Chondrocyte (in vitro differentiated cells): ENCODE measurements around the gene KAZALD1. TPM values are rescaled to one million over a fixed set of nuclear protein-coding genes. Genes with fewer than 3 reads are reported as not detected.
A peak's percentile ranks its signal among the peaks of the same experiment; 100 is the strongest.

Experiments used
- DNase-seq: peaks from one replicate; pipeline ENCODE4 v3.0.0; 2021; ENCODE audit warnings: mixed read lengths, low spot score
- H3K27ac Mint-ChIP-seq: one replicate; pipeline ENCODE4 v1.8.0; 2021; ENCODE audit warnings: mild to moderate bottlenecking, moderate library complexity, mixed read lengths; ENCODE audit not compliant: unreplicated experiment
- H3K27me3 Mint-ChIP-seq: 2 replicates; pipeline ENCODE4 v1.8.0; 2021; ENCODE audit warnings: low read depth, mixed read lengths
- H3K36me3 Mint-ChIP-seq: 2 replicates; pipeline ENCODE4 v1.8.0; 2021; ENCODE audit warnings: low read depth, mixed read lengths
- H3K4me1 Mint-ChIP-seq: 2 replicates; pipeline ENCODE4 v1.8.0; 2021; ENCODE audit warnings: low read depth, mild to moderate bottlenecking, mixed read lengths
- H3K4me3 Mint-ChIP-seq: one replicate; pipeline ENCODE4 v1.8.0; 2021; ENCODE audit warnings: mild to moderate bottlenecking, moderate library complexity, mixed read lengths; ENCODE audit not compliant: unreplicated experiment
- H3K9me3 Mint-ChIP-seq: 2 replicates; pipeline ENCODE4 v1.8.0; 2021; ENCODE audit warnings: low read depth, mixed read lengths
- total RNA-seq: library from RNA; stranded (reverse); gene quantifications from 3 replicates; pipeline ENCODE4 v1.2.1, GENCODE V29; 2021
- TF ChIP-seq, protein P1 (sequence below): fragments of 200-600 bp; sonication (generic); IDR thresholded peaks from 2 replicates; pipeline ENCODE4 v1.5.0; 2021; ENCODE audit warnings: antibody characterized with exemption, mild to moderate bottlenecking, moderate library complexity

KAZALD1 gene
- total RNA-seq, 1 donor from 2014 or later, result 18.9 TPM

DNA sequence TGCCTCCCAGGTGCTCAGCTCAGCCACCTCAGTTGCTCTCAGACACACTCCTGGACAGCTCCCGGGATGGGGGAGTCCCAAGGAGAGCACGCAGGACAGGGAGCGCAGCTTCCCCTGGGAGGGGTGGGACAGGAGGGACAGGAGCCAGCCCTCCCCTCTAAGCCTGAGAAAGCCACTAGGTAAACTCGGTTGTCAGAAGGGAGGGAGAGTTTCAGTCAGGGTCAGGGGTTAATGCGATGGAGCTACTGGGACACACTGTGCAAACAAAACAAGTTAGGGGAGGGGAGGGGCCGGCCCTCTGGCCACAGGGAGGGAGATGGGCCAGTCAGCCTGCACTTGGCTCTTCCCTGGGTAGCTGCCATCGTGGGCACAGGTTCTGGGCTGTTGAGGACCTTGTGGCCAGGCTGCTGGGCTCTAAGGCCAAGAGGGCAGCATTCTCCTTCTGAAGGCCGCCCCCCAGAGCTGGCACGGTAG lies 31.1 kb downstream of the KAZALD1 start:
- Mint-ChIP-seq H3K9me3 (no peaks in the 10 kb centered on the region), H3K4me3 (no peak overlapping the region), H3K27ac (no peak overlapping the region), H3K36me3 (no peaks in the 10 kb centered on the region), H3K27me3 (peaks cover 30% of the 10 kb centered on the region), H3K4me1 (peaks cover 8% of the 10 kb centered on the region)
- no peak for DNase-seq
- TF ChIP-seq, protein P1, sequence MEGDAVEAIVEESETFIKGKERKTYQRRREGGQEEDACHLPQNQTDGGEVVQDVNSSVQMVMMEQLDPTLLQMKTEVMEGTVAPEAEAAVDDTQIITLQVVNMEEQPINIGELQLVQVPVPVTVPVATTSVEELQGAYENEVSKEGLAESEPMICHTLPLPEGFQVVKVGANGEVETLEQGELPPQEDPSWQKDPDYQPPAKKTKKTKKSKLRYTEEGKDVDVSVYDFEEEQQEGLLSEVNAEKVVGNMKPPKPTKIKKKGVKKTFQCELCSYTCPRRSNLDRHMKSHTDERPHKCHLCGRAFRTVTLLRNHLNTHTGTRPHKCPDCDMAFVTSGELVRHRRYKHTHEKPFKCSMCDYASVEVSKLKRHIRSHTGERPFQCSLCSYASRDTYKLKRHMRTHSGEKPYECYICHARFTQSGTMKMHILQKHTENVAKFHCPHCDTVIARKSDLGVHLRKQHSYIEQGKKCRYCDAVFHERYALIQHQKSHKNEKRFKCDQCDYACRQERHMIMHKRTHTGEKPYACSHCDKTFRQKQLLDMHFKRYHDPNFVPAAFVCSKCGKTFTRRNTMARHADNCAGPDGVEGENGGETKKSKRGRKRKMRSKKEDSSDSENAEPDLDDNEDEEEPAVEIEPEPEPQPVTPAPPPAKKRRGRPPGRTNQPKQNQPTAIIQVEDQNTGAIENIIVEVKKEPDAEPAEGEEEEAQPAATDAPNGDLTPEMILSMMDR, result no peak

DNA sequence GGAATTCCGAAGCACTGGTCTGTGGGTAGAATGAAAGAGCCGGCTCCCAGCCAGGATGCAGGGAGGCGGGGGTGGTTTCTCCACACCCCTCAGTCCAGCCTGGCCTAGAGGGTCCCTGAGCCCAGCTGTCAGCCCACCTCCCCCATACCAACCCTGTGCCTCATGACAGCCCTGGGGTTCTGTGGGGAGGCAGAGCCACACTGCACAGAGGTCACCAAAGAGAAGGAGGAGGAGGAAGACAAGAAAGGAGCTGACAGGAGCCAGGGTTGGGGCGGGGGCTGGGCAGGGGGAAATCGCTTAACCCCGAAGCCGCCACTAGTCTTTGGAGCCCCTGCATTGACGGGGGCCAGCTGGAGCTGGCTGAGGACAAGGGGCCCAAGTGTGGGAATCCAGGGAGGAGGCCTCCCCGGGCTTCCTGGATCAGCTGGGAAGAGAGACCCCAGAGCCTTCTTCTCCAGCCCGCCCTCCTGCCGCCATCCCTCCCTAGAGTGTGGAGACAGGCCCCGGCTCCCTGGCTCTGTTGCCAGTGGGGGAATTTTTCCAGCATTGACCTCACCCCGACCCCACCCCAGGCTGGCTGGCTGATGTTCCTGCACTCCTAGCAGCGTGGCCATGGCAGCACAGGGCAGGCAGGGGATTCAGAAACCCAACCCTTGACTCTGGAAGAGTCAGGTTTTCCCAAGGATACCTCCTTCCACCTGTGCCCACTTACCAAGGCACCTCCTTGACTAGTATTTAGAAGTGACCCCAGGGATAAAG lies 32.5 kb downstream of the KAZALD1 start:
- H3K27me3 Mint-ChIP-seq, result peaks cover 23% of the 10 kb centered on the region

DNA sequence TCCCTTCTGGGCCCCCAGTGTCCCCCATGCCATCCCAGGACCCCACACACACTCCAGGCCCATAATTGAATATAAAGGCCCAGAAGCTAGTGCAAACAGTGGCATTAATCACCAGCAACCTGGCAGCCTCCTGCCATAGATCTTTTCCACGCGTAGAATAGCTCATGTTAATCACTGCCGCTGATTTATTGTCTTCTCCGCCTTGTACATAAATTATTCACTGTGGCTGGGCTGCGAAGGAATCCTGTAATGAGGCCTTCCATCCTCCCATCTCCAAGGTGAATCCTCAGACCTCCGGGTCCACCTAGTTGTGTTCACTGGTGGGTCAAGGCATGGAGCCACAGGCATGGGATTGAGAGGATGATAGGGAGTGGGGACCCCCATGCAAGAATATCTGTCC lies 33.2 kb downstream of the KAZALD1 start:
- Mint-ChIP-seq H3K27ac (no peak overlapping the region), H3K27me3 (peaks cover 30% of the 10 kb centered on the region), H3K4me3 (no peak overlapping the region), H3K9me3 (no peaks in the 10 kb centered on the region), H3K4me1 (peaks cover 8% of the 10 kb centered on the region), H3K36me3 (no peaks in the 10 kb centered on the region)
- DNase-seq, result no peak
- TF ChIP-seq, protein P1, result no peak

More for the DNA sequence above, 32.5 kb downstream of the KAZALD1 start:
- H3K4me3 Mint-ChIP-seq, result no peak overlapping the region
- no peaks in the 10 kb centered on the region for H3K9me3 Mint-ChIP-seq
- no peaks in the 10 kb centered on the region for H3K36me3 Mint-ChIP-seq
- no peak overlapping the region for H3K27ac Mint-ChIP-seq
- H3K4me1 Mint-ChIP-seq, result peaks cover 8% of the 10 kb centered on the region
- no peak for DNase-seq
- TF ChIP-seq, protein P1, result no peak

DNA sequence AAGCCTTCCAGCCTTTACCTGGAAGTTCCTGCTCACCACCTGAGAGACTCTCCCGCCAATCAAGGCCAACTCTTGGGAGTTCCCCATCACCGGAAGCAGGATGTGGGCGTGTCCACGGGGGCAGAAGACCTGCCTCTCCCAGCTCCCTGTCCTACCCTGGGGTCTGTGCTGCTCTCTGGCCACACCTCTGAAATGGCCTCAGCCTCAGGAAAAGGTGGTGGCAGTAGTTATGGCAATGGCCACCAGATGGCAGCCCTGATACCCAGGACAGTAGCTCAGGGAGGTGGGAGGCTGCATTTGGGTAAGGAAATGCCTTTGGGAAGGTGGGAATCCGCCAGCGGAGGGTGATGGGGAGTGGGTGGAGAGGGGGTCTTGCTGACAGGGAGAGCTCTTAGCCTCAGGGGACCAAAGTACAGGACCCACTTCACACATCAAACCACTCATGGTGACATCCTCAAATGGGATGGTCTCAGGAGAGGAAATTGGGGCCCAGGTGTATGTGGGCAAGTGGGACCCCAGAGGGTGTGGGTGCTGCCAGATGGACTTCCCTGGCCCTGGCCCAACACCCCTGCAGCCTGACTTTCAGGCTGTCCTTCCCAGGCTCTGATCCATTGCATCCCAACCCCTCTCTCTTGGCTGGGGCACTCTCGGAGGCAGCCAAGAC lies 33.9 kb downstream of the KAZALD1 start:
- H3K4me1 Mint-ChIP-seq, result peaks cover 8% of the 10 kb centered on the region
- no peak overlapping the region for H3K27ac Mint-ChIP-seq
- H3K4me3 Mint-ChIP-seq, result no peak overlapping the region
- no peaks in the 10 kb centered on the region for H3K9me3 Mint-ChIP-seq
- H3K36me3 Mint-ChIP-seq, result no peaks in the 10 kb centered on the region
- DNase-seq, result no peak
- TF ChIP-seq, protein P1, result peak; percentile 90
- H3K27me3 Mint-ChIP-seq, result peaks cover 33% of the 10 kb centered on the region

DNA sequence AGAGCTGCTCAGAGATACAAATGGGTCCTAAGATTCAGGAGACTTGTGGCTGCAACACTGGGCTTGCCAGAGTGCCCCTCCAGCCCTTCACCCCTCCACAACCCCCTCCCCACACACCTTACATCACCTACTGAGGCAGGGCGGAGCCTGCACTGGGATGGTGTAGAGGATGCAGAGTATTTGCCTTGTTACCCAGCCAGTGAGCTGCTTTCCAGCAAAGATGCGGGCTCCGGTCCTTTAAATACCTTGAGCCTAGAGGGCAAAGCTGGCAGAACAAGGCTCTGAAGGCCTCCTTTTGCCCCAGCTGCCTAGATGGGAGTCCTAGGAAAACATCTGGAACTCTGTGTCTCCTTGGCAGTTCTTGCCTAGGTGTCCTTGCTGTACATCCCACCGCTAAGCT lies 34.6 kb downstream of the KAZALD1 start:
- Mint-ChIP-seq H3K27ac (no peak overlapping the region), H3K4me3 (no peak overlapping the region), H3K27me3 (peaks cover 31% of the 10 kb centered on the region)

More for the DNA sequence above, 34.6 kb downstream of the KAZALD1 start:
- Mint-ChIP-seq H3K4me1 (peaks cover 8% of the 10 kb centered on the region), H3K9me3 (no peaks in the 10 kb centered on the region), H3K36me3 (no peaks in the 10 kb centered on the region)
- TF ChIP-seq, protein P1, result no peak
- DNase-seq, result no peak
